H9 (cell line): ENCODE measurements around the gene FMO4. TPM values are rescaled to one million over a fixed set of nuclear protein-coding genes. Genes with fewer than 3 reads are reported as not detected.

ENCODE experiments used
- total RNA-seq: library from RNA; stranded (reverse); gene quantifications from 2 replicates; pipeline ENCODE4 v1.2.1, GENCODE V29; 2021

Gene FMO4
- total RNA-seq, 1 experiment from 2014 or later, result 1.8 TPM

Other genes starting within 250 kb of the FMO4 start
- not detected in 2 replicates for gene FMO3, start 223.3 kb upstream of the FMO4 start, total RNA-seq
- gene FMO2, start 128.9 kb upstream of the FMO4 start, total RNA-seq, result not detected in 2 replicates
- gene FMO1, start 65.7 kb upstream of the FMO4 start, total RNA-seq, result not detected in 2 replicates
- gene PRRC2C, start 171.3 kb downstream of the FMO4 start, total RNA-seq, result 256 and 267 TPM in 2 replicates